ENCODE results near the gene TMEM237.

Gene TMEM237

GRCh38 chr2:201654616-201655384, 11.5 kb upstream of the TMEM237 start:
- ATAC-seq: no peak
- Mint-ChIP-seq H3K27me3 (peaks cover 34% of the 10 kb centered on the region), H3K4me3 (no peak overlapping the region), H3K4me1 (no peaks in the 10 kb centered on the region), H3K36me3 (no peaks in the 10 kb centered on the region), H3K9me3 (no peaks in the 10 kb centered on the region), H3K27ac (no peak overlapping the region)

- no peak for ATAC-seq
- Mint-ChIP-seq H3K4me3 (no peak overlapping the region), H3K27me3 (peaks cover 34% of the 10 kb centered on the region), H3K9me3 (no peaks in the 10 kb centered on the region), H3K36me3 (no peaks in the 10 kb centered on the region), H3K4me1 (no peaks in the 10 kb centered on the region), H3K27ac (no peak overlapping the region)
Observed at GRCh38 chr2:201653221-201653620, 9.9 kb upstream of the TMEM237 start.

- Mint-ChIP-seq H3K27ac (no peak overlapping the region), H3K27me3 (peaks cover 25% of the 10 kb centered on the region), H3K4me1 (no peaks in the 10 kb centered on the region), H3K36me3 (no peaks in the 10 kb centered on the region), H3K4me3 (no peak overlapping the region), H3K9me3 (no peaks in the 10 kb centered on the region)
- no peak for ATAC-seq
Observed at GRCh38 chr2:201649442-201649841, 6.1 kb upstream of the TMEM237 start.

GRCh38 chr2:201647431-201647830, 4.1 kb upstream of the TMEM237 start:
- Mint-ChIP-seq H3K4me3 (no peak overlapping the region), H3K9me3 (no peaks in the 10 kb centered on the region), H3K27ac (no peak overlapping the region), H3K4me1 (peaks cover 7% of the 10 kb centered on the region), H3K36me3 (no peaks in the 10 kb centered on the region), H3K27me3 (peaks cover 11% of the 10 kb centered on the region)
- no peak for ATAC-seq

- peak overlapping the region; percentile 93 for H3K27ac Mint-ChIP-seq
- H3K4me1 Mint-ChIP-seq: peaks cover 13% of the 10 kb centered on the region
- ATAC-seq: no peak
- no peaks in the 10 kb centered on the region for H3K9me3 Mint-ChIP-seq
- no peaks in the 10 kb centered on the region for H3K27me3 Mint-ChIP-seq
- H3K36me3 Mint-ChIP-seq: no peaks in the 10 kb centered on the region
- H3K4me3 Mint-ChIP-seq: no peak overlapping the region
Observed at GRCh38 chr2:201644001-201644400, 698 bp upstream of the TMEM237 start.

- no peaks in the 10 kb centered on the region for H3K9me3 Mint-ChIP-seq
- H3K27ac Mint-ChIP-seq: peak overlapping the region; percentile 93
- ATAC-seq: peak; percentile 95
- peaks cover 13% of the 10 kb centered on the region for H3K4me1 Mint-ChIP-seq
- no peaks in the 10 kb centered on the region for H3K36me3 Mint-ChIP-seq
- no peaks in the 10 kb centered on the region for H3K27me3 Mint-ChIP-seq
- H3K4me3 Mint-ChIP-seq: peak overlapping the region; percentile 93
Observed at GRCh38 chr2:201642579-201643215, 606 bp downstream of the TMEM237 start.

- Mint-ChIP-seq H3K4me1 (peaks cover 13% of the 10 kb centered on the region), H3K36me3 (no peaks in the 10 kb centered on the region)
- ATAC-seq: peak; percentile 75
Observed at GRCh38 chr2:201642086-201642578, 1.2 kb downstream of the TMEM237 start.

GRCh38 chr2:201639205-201639604, 4.1 kb downstream of the TMEM237 start:
- H3K27ac Mint-ChIP-seq: no peak overlapping the region
- no peaks in the 10 kb centered on the region for H3K9me3 Mint-ChIP-seq
- peaks cover 13% of the 10 kb centered on the region for H3K4me1 Mint-ChIP-seq
- no peak overlapping the region for H3K4me3 Mint-ChIP-seq
- no peaks in the 10 kb centered on the region for H3K27me3 Mint-ChIP-seq
- no peak for ATAC-seq
- H3K36me3 Mint-ChIP-seq: peaks cover 11% of the 10 kb centered on the region

More at GRCh38 chr2:201642086-201642578, 1.2 kb downstream of the TMEM237 start:
- no peaks in the 10 kb centered on the region for H3K27me3 Mint-ChIP-seq
- peak overlapping the region; percentile 93 for H3K4me3 Mint-ChIP-seq
- H3K9me3 Mint-ChIP-seq: no peaks in the 10 kb centered on the region
- peak overlapping the region; percentile 93 for H3K27ac Mint-ChIP-seq

- Mint-ChIP-seq H3K4me3 (no peak overlapping the region), H3K4me1 (peaks cover 6% of the 10 kb centered on the region), H3K27me3 (no peaks in the 10 kb centered on the region), H3K27ac (no peak overlapping the region), H3K36me3 (peaks cover 11% of the 10 kb centered on the region), H3K9me3 (no peaks in the 10 kb centered on the region)
- ATAC-seq: no peak
Observed at GRCh38 chr2:201638326-201638725, 5.0 kb downstream of the TMEM237 start.

- Mint-ChIP-seq H3K36me3 (peaks cover 16% of the 10 kb centered on the region), H3K27ac (no peak overlapping the region), H3K4me3 (no peak overlapping the region), H3K27me3 (no peaks in the 10 kb centered on the region), H3K9me3 (no peaks in the 10 kb centered on the region), H3K4me1 (no peaks in the 10 kb centered on the region)
- no peak for ATAC-seq
Observed at GRCh38 chr2:201633661-201634249, 9.5 kb downstream of the TMEM237 start.

- Mint-ChIP-seq H3K4me3 (no peak overlapping the region), H3K9me3 (no peaks in the 10 kb centered on the region), H3K36me3 (peaks cover 16% of the 10 kb centered on the region), H3K27ac (no peak overlapping the region), H3K4me1 (no peaks in the 10 kb centered on the region), H3K27me3 (no peaks in the 10 kb centered on the region)
- ATAC-seq: no peak
Observed at GRCh38 chr2:201631041-201631440, 12.3 kb downstream of the TMEM237 start.

GRCh38 chr2:201630577-201630976, 12.7 kb downstream of the TMEM237 start:
- Mint-ChIP-seq H3K27me3 (no peaks in the 10 kb centered on the region), H3K4me1 (no peaks in the 10 kb centered on the region), H3K27ac (no peak overlapping the region), H3K36me3 (peaks cover 16% of the 10 kb centered on the region), H3K9me3 (no peaks in the 10 kb centered on the region), H3K4me3 (no peak overlapping the region)
- ATAC-seq: no peak

GRCh38 chr2:201628545-201628944, 14.8 kb downstream of the TMEM237 start:
- peaks cover 5% of the 10 kb centered on the region for H3K36me3 Mint-ChIP-seq
- H3K9me3 Mint-ChIP-seq: no peaks in the 10 kb centered on the region
- H3K4me3 Mint-ChIP-seq: no peak overlapping the region
- ATAC-seq: no peak
- no peaks in the 10 kb centered on the region for H3K4me1 Mint-ChIP-seq
- no peak overlapping the region for H3K27ac Mint-ChIP-seq
- no peaks in the 10 kb centered on the region for H3K27me3 Mint-ChIP-seq

- no peak for ATAC-seq
- Mint-ChIP-seq H3K27me3 (no peaks in the 10 kb centered on the region), H3K9me3 (no peaks in the 10 kb centered on the region), H3K27ac (no peak overlapping the region), H3K4me1 (no peaks in the 10 kb centered on the region), H3K4me3 (no peak overlapping the region), H3K36me3 (no peaks in the 10 kb centered on the region)
Observed at GRCh38 chr2:201622306-201622970, 20.9 kb downstream of the TMEM237 start.

GRCh38 chr2:201621293-201621999, 21.9 kb downstream of the TMEM237 start:
- no peak for ATAC-seq
- H3K9me3 Mint-ChIP-seq: no peaks in the 10 kb centered on the region
- no peak overlapping the region for H3K4me3 Mint-ChIP-seq
- H3K27me3 Mint-ChIP-seq: no peaks in the 10 kb centered on the region
- H3K4me1 Mint-ChIP-seq: no peaks in the 10 kb centered on the region
- H3K27ac Mint-ChIP-seq: no peak overlapping the region
- H3K36me3 Mint-ChIP-seq: no peaks in the 10 kb centered on the region
